ENCODE results near the gene HOXB6.

Gene HOXB6

DNA sequence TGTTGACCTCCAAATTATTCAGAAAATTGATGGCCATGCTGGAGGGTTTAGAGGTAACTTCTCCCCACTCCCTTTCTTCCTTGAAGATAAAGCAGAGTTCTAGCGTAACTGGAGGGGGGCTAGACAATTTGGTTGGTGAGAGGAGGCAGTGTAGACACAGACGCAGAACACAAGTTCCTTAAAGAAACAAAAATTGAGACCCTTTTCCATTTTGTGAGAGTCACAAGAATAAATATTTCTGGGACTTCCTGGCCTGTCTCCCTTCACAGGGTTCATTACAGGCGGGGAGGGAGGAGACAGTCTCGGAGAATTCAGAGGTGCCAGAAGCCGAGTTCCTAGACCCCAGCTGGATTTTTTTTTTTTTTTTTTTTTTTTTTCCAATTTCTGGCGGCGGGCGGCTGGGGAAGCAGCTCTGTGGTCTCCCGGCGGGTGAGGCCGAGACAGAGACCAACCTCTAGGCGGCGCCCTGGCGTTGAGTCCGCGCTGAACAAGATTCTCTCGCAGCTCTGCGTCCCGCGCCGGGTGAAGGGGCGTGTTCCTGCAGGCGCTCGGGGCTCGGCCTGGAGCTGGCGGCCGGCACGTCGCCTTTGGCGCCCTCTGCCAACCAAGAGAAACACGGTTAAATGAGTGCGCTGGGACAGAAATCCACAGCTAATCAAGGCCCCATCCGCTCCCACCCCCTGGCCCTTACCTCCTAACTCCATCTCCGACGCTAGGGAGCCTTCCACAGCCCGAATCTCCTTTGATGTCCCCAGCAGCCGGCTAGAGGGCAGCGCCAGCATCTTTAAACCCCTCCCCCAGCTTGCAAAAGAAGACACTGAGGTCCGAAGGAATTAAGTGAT is 31.6 kb upstream of the HOXB6 start:
- Histone ChIP-seq H3K4me1 (ENCODE audit: control insufficient read depth in 2 of 2, insufficient read depth in 1 of 2, low read depth in 1 of 2, low read length in 2 of 2) (no peaks in the 10 kb centered on the region), H3K4ac (ENCODE audit: low read length) (no peak overlapping the region), H2BK12ac (ENCODE audit: low read length) (no peak overlapping the region), H3K4me2 (ENCODE audit: insufficient read depth, low read length, poor library complexity, severe bottlenecking) (no peak overlapping the region), H2BK15ac (ENCODE audit: low read length) (no peak overlapping the region), H4K91ac (ENCODE audit: low read depth, low read length, poor library complexity) (no peak overlapping the region), H3K14ac (ENCODE audit: low read length) (no peak overlapping the region), H3K18ac (ENCODE audit: low read length) (peak overlapping the region; percentile 33), H4K8ac (ENCODE audit: low read depth, low read length) (no peak overlapping the region), H3K23ac (ENCODE audit: low read depth, low read length, poor library complexity) (peak overlapping the region; percentile 33), H3K9me3 (replicated peaks in 1 of 2; ENCODE audit: control insufficient read depth in 2 of 2, insufficient read depth in 1 of 2, low read depth in 1 of 2, low read length in 2 of 2) (no peaks in the 10 kb centered on the region), H3K36me3 (replicated peaks in 1 of 2; ENCODE audit: control insufficient read depth in 2 of 2, insufficient read depth in 2 of 2, low read length in 2 of 2) (no peaks in the 10 kb centered on the region), H2AK5ac (ENCODE audit: low read depth, low read length) (no peak overlapping the region), H3K79me1 (ENCODE audit: low read depth, low read length) (no peaks in the 10 kb centered on the region), H2AFZ (ENCODE audit: low read length) (peak overlapping the region; percentile 69), H3K27ac (replicated peaks; ENCODE audit: low read length) (no peak overlapping the region), H2BK5ac (ENCODE audit: low read length) (no peak overlapping the region), H3K9ac (ENCODE audit: low read depth, low read length, poor library complexity) (no peak overlapping the region), H3K4me3 (ENCODE audit: low read length in 2 of 2) (no peak overlapping the region), H2BK120ac (ENCODE audit: low read depth, low read length) (no peak overlapping the region), H3K27me3 (ENCODE audit: control insufficient read depth in 3 of 3, insufficient read depth in 3 of 3, low read depth in 1 of 3, low read length in 3 of 3) (peaks cover 54 to 100% (median 98%) of the 10 kb centered on the region in 3 experiments)
- DNase-seq (ENCODE audit: low spot score), result peak; percentile 90
- WGBS, 2 donors (ENCODE audit: extremely low coverage in 2 of 2, insufficient read length in 2 of 2, insufficient replicate concordance in 1 of 2), result no CpG with 5 or more reads among the region's 39 CpGs

DNA sequence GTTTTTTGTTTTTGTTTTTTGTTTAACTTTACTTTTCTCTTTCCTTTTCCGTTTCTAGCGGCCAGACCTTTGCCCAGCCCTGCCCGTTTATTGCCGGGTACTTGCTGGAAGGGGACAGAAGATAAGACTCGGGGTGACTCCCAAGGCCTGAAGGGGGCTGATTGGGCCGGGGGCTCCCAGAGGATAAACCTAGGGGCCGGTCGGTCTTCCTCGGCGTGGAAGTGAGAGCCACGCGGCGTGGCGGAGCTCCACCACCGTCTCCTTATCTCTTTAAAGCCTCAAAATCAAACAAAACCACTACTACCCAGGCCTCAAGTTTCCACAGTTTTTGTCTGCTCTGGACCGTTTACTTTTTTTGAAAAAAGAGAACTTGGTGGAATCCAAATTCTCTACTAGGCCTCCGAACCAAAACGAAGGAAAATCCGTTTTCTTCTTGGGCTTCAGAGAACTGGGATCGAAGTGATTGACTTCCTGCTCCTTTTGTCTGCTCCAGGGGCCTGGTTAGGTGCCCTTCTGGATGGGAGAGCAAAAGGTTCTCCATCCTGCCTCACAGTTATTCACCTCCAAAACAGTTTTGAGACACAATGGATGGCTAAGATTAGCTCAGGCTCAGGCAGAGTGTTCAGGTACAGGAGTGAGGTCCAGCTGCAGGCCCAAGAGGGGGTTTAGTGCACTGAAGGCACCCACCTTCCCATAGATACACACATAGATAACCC is 29.9 kb upstream of the HOXB6 start:
- no peak overlapping the region for H3K9ac ChIP-seq (ENCODE audit: low read depth, low read length, poor library complexity)
- H2BK15ac ChIP-seq (ENCODE audit: low read length), result no peak overlapping the region
- WGBS, 2 donors (ENCODE audit: extremely low coverage in 2 of 2, insufficient read length in 2 of 2, insufficient replicate concordance in 1 of 2), result no CpG with 5 or more reads among the region's 20 CpGs
- no peak overlapping the region for H3K27ac ChIP-seq (replicated peaks; ENCODE audit: low read length)
- H4K8ac ChIP-seq (ENCODE audit: low read depth, low read length), result no peak overlapping the region
- H3K4me1 ChIP-seq (ENCODE audit: control insufficient read depth in 2 of 2, insufficient read depth in 1 of 2, low read depth in 1 of 2, low read length in 2 of 2), result no peaks in the 10 kb centered on the region
- H2AFZ ChIP-seq (ENCODE audit: low read length), result no peak overlapping the region
- no peak overlapping the region for H4K91ac ChIP-seq (ENCODE audit: low read depth, low read length, poor library complexity)
- H3K23ac ChIP-seq (ENCODE audit: low read depth, low read length, poor library complexity), result no peak overlapping the region
- H3K9me3 ChIP-seq (replicated peaks in 1 of 2; ENCODE audit: control insufficient read depth in 2 of 2, insufficient read depth in 1 of 2, low read depth in 1 of 2, low read length in 2 of 2), result no peaks in the 10 kb centered on the region
- no peak overlapping the region for H2BK12ac ChIP-seq (ENCODE audit: low read length)
- H2BK120ac ChIP-seq (ENCODE audit: low read depth, low read length), result no peak overlapping the region
- H3K14ac ChIP-seq (ENCODE audit: low read length), result no peak overlapping the region
- no peak overlapping the region for H3K4me2 ChIP-seq (ENCODE audit: insufficient read depth, low read length, poor library complexity, severe bottlenecking)
- H3K4me3 ChIP-seq (ENCODE audit: low read length in 2 of 2), result no peak overlapping the region
- H3K36me3 ChIP-seq (replicated peaks in 1 of 2; ENCODE audit: control insufficient read depth in 2 of 2, insufficient read depth in 2 of 2, low read length in 2 of 2), result no peaks in the 10 kb centered on the region
- H3K79me1 ChIP-seq (ENCODE audit: low read depth, low read length), result no peaks in the 10 kb centered on the region
- no peak overlapping the region for H2AK5ac ChIP-seq (ENCODE audit: low read depth, low read length)
- H2BK5ac ChIP-seq (ENCODE audit: low read length), result no peak overlapping the region
- peaks cover 46 to 100% (median 98%) of the 10 kb centered on the region in 3 experiments for H3K27me3 ChIP-seq (ENCODE audit: control insufficient read depth in 3 of 3, insufficient read depth in 3 of 3, low read depth in 1 of 3, low read length in 3 of 3)
- no peak overlapping the region for H3K4ac ChIP-seq (ENCODE audit: low read length)
- DNase-seq (ENCODE audit: low spot score), result no peak
- H3K18ac ChIP-seq (ENCODE audit: low read length), result no peak overlapping the region

DNA sequence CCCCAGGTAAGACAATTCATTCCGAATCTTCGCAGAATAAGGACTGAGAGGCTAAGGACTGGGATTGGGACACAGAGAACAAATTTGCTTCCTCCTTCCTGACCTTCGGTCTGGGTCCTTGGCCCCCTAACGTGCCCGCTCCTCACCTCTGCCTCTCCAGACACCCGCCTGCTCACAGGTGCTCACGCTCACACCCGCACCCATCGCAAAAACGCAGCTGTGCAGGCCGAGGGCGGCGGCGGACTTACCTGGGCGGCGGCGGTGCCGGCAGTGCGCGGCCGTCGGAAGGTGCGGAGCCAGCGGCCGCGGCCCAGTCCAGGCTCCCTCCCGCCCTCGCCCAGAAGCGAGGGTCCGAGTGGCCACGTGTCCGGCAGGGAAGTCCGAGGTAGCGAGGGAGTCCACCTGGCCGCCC is 28.5 kb upstream of the HOXB6 start:
- WGBS, 2 donors (ENCODE audit: extremely low coverage in 2 of 2, insufficient read length in 2 of 2, insufficient replicate concordance in 1 of 2), result no CpG with 5 or more reads among the region's 35 CpGs
- no peak overlapping the region for H4K91ac ChIP-seq (ENCODE audit: low read depth, low read length, poor library complexity)

DNA sequence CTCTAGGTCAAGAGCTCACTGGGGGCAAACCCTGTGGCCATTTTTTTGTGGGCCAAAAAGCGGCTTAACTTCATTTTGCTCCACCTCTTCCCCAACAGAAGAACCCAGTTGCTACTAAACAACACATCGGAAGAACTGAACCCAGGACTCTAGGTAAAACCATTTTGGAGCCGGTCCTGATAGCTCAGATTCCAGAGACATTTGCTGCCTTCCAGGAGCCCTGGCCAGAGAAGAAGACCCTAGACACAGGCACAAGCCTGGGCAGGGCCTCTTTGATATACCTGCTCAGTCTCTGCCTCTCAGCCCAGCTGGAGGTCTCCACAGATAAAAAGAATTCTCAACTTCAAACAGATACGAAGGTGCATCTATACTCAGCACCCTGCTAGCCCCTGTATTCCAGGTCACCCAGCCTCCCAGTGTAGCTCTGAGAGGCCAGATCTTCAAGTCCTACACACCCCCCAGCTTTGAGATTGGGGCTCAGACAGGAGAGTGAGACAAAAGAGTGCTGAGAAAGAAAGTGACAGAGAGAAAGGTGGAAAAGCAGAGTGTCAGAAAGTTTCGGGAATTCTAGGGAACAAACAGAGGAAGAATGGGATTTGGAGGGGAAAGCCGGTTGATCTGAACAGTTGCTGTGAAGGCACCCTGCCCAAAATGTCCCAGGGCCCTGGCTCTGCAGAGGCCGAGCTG is 27.9 kb upstream of the HOXB6 start:
- no peaks in the 10 kb centered on the region for H3K79me1 ChIP-seq (ENCODE audit: low read depth, low read length)
- peaks cover 42 to 100% (median 97%) of the 10 kb centered on the region in 3 experiments for H3K27me3 ChIP-seq (ENCODE audit: control insufficient read depth in 3 of 3, insufficient read depth in 3 of 3, low read depth in 1 of 3, low read length in 3 of 3)
- no peak overlapping the region for H3K27ac ChIP-seq (replicated peaks; ENCODE audit: low read length)
- H3K36me3 ChIP-seq (replicated peaks in 1 of 2; ENCODE audit: control insufficient read depth in 2 of 2, insufficient read depth in 2 of 2, low read length in 2 of 2), result no peaks in the 10 kb centered on the region
- H3K9ac ChIP-seq (ENCODE audit: low read depth, low read length, poor library complexity), result no peak overlapping the region
- no peak overlapping the region for H2BK12ac ChIP-seq (ENCODE audit: low read length)
- H3K4me2 ChIP-seq (ENCODE audit: insufficient read depth, low read length, poor library complexity, severe bottlenecking), result no peak overlapping the region
- H2AK5ac ChIP-seq (ENCODE audit: low read depth, low read length), result no peak overlapping the region
- H2BK5ac ChIP-seq (ENCODE audit: low read length), result no peak overlapping the region
- no peak overlapping the region for H4K8ac ChIP-seq (ENCODE audit: low read depth, low read length)
- no peak overlapping the region for H2BK15ac ChIP-seq (ENCODE audit: low read length)
- DNase-seq (ENCODE audit: low spot score), result no peak
- H2AFZ ChIP-seq (ENCODE audit: low read length), result no peak overlapping the region
- H3K4ac ChIP-seq (ENCODE audit: low read length), result no peak overlapping the region
- no peak overlapping the region for H3K23ac ChIP-seq (ENCODE audit: low read depth, low read length, poor library complexity)
- H3K4me3 ChIP-seq (ENCODE audit: low read length in 2 of 2), result no peak overlapping the region
- H2BK120ac ChIP-seq (ENCODE audit: low read depth, low read length), result no peak overlapping the region
- no peaks in the 10 kb centered on the region for H3K9me3 ChIP-seq (replicated peaks in 1 of 2; ENCODE audit: control insufficient read depth in 2 of 2, insufficient read depth in 1 of 2, low read depth in 1 of 2, low read length in 2 of 2)
- WGBS, 2 donors (ENCODE audit: extremely low coverage in 2 of 2, insufficient read length in 2 of 2, insufficient replicate concordance in 1 of 2), result no CpG with 5 or more reads among the region's 7 CpGs
- H3K4me1 ChIP-seq (ENCODE audit: control insufficient read depth in 2 of 2, insufficient read depth in 1 of 2, low read depth in 1 of 2, low read length in 2 of 2), result no peaks in the 10 kb centered on the region
- no peak overlapping the region for H4K91ac ChIP-seq (ENCODE audit: low read depth, low read length, poor library complexity)
- H3K18ac ChIP-seq (ENCODE audit: low read length), result no peak overlapping the region
- no peak overlapping the region for H3K14ac ChIP-seq (ENCODE audit: low read length)

More for the DNA sequence above, 28.5 kb upstream of the HOXB6 start:
- H3K9ac ChIP-seq (ENCODE audit: low read depth, low read length, poor library complexity), result no peak overlapping the region
- H3K4me2 ChIP-seq (ENCODE audit: insufficient read depth, low read length, poor library complexity, severe bottlenecking), result no peak overlapping the region
- H4K8ac ChIP-seq (ENCODE audit: low read depth, low read length), result no peak overlapping the region
- H3K18ac ChIP-seq (ENCODE audit: low read length), result no peak overlapping the region
- H2AK5ac ChIP-seq (ENCODE audit: low read depth, low read length), result no peak overlapping the region
- DNase-seq (ENCODE audit: low spot score), result no peak
- peak overlapping the region; percentile 9 for H2AFZ ChIP-seq (ENCODE audit: low read length)
- H3K9me3 ChIP-seq (replicated peaks in 1 of 2; ENCODE audit: control insufficient read depth in 2 of 2, insufficient read depth in 1 of 2, low read depth in 1 of 2, low read length in 2 of 2), result no peaks in the 10 kb centered on the region
- no peak overlapping the region for H3K27ac ChIP-seq (replicated peaks; ENCODE audit: low read length)
- H3K4me1 ChIP-seq (ENCODE audit: control insufficient read depth in 2 of 2, insufficient read depth in 1 of 2, low read depth in 1 of 2, low read length in 2 of 2), result no peaks in the 10 kb centered on the region
- H3K23ac ChIP-seq (ENCODE audit: low read depth, low read length, poor library complexity), result no peak overlapping the region
- no peak overlapping the region for H3K4ac ChIP-seq (ENCODE audit: low read length)
- no peak overlapping the region for H2BK5ac ChIP-seq (ENCODE audit: low read length)
- H2BK15ac ChIP-seq (ENCODE audit: low read length), result no peak overlapping the region
- no peaks in the 10 kb centered on the region for H3K36me3 ChIP-seq (replicated peaks in 1 of 2; ENCODE audit: control insufficient read depth in 2 of 2, insufficient read depth in 2 of 2, low read length in 2 of 2)
- no peak overlapping the region for H2BK12ac ChIP-seq (ENCODE audit: low read length)
- no peak overlapping the region for H3K4me3 ChIP-seq (ENCODE audit: low read length in 2 of 2)
- H3K27me3 ChIP-seq (ENCODE audit: control insufficient read depth in 3 of 3, insufficient read depth in 3 of 3, low read depth in 1 of 3, low read length in 3 of 3), result peaks cover 45 to 100% (median 97%) of the 10 kb centered on the region in 3 experiments
- no peak overlapping the region for H3K14ac ChIP-seq (ENCODE audit: low read length)
- H3K79me1 ChIP-seq (ENCODE audit: low read depth, low read length), result no peaks in the 10 kb centered on the region
- no peak overlapping the region for H2BK120ac ChIP-seq (ENCODE audit: low read depth, low read length)

All from neuronal stem cell (in vitro differentiated cells).